Fibroblast of skin of right quadriceps (primary cell): ENCODE data around the gene RNF223.
"Not testable (repeated sequence)": the region's sequence is repeated elsewhere in the genome, so short reads cannot be mapped to it uniquely, and the experiment has no call there.

Experiments
- DNase-seq: peaks from one replicate; pipeline ENCODE4 v3.0.0-alpha.2; 2013

RNF223 gene

GRCh38 chr1:1085911-1086841 lies 12.1 kb upstream of the RNF223 start:
- no peak for DNase-seq

GRCh38 chr1:1085171-1085841 lies 11.2 kb upstream of the RNF223 start:
- DNase-seq: no peak

GRCh38 chr1:1084372-1085170 lies 10.5 kb upstream of the RNF223 start:
- no peak for DNase-seq

- no peak for DNase-seq
Observed at GRCh38 chr1:1083416-1084371, 9.6 kb upstream of the RNF223 start.

GRCh38 chr1:1082776-1083415 lies 8.8 kb upstream of the RNF223 start:
- no peak for DNase-seq

- no peak for DNase-seq
Observed at GRCh38 chr1:1082239-1082775, 8.2 kb upstream of the RNF223 start.

- no peak for DNase-seq
Observed at GRCh38 chr1:1081311-1082238, 7.5 kb upstream of the RNF223 start.

- DNase-seq: no peak
Observed at GRCh38 chr1:1080951-1081310, 6.8 kb upstream of the RNF223 start.

GRCh38 chr1:1080122-1080757 lies 6.1 kb upstream of the RNF223 start:
- peak; percentile 67 for DNase-seq

GRCh38 chr1:1079408-1080121 lies 5.5 kb upstream of the RNF223 start:
- peak; percentile 83 for DNase-seq

GRCh38 chr1:1077396-1077795 lies 3.3 kb upstream of the RNF223 start:
- not testable (repeated sequence) for DNase-seq

- DNase-seq: no peak
Observed at GRCh38 chr1:1075148-1075935, 1.2 kb upstream of the RNF223 start.

GRCh38 chr1:1074631-1075147 lies 583 bp upstream of the RNF223 start:
- no peak for DNase-seq

GRCh38 chr1:1072849-1073742 lies 1.0 kb downstream of the RNF223 start:
- no peak for DNase-seq

- DNase-seq: no peak
Observed at GRCh38 chr1:1072299-1072848, 1.7 kb downstream of the RNF223 start.

- DNase-seq: no peak
Observed at GRCh38 chr1:1071486-1072298, 2.4 kb downstream of the RNF223 start.
